ENCODE measurements around the gene ATG10. TPM values are rescaled to one million over a fixed set of nuclear protein-coding genes. Genes with fewer than 3 reads are reported as not detected.

Gene ATG10
- total and polyA plus RNA-seq, 2 of the 13 experiments (the other 11 are each of a cell fraction or from before 2014, with no cell fraction given), result 2.0 to 5.7 TPM

- Histone ChIP-seq H4K20me1 (ENCODE audit: insufficient read depth, low read length) (no peaks in the 10 kb centered on the region), H3K79me2 (ENCODE audit: insufficient read depth, low read length) (no peaks in the 10 kb centered on the region), H3K9me3 (ENCODE audit: low read length) (no peaks in the 10 kb centered on the region), H3K4me3 (replicated peaks in 1 of 3; ENCODE audit: insufficient read depth in 1 of 3, low read depth in 2 of 3, low read length in 3 of 3) (no peak overlapping the region), H3K27me3 (ENCODE audit: control insufficient read depth in 1 of 2, insufficient read depth in 2 of 2, low read length in 2 of 2) (no peaks in the 10 kb centered on the region), H3K36me3 (replicated peaks in 1 of 2; ENCODE audit: control insufficient read depth in 1 of 2, insufficient read depth in 2 of 2, low read length in 2 of 2) (no peaks in the 10 kb centered on the region), H3K27ac (ENCODE audit: extremely low read length, insufficient read depth, low read length) (no peak overlapping the region), H2AFZ (ENCODE audit: low read length) (no peak overlapping the region), H3K4me1 (ENCODE audit: insufficient read depth, low read length) (no peaks in the 10 kb centered on the region), H3K9ac (ENCODE audit: insufficient read depth, low read depth, low read length) (no peak overlapping the region), H3K4me2 (ENCODE audit: low read depth, low read length) (peak overlapping the region; percentile 38; the same call in 1 of the 2 replicates)
- DNase-seq (ENCODE audit: low spot score) (no peak), FAIRE-seq (no peak), ATAC-seq (peak; percentile 30; the same call in 2 of the 3 replicates)
- BruUV-seq (replicated peaks), result no TSS peak
- TF ChIP-seq ELF4 (CRISPR knock-in tag; IDR thresholded peaks at IDR 0.05; ENCODE audit: borderline replicate concordance), result no peak
- TF ChIP-seq, protein P1, sequence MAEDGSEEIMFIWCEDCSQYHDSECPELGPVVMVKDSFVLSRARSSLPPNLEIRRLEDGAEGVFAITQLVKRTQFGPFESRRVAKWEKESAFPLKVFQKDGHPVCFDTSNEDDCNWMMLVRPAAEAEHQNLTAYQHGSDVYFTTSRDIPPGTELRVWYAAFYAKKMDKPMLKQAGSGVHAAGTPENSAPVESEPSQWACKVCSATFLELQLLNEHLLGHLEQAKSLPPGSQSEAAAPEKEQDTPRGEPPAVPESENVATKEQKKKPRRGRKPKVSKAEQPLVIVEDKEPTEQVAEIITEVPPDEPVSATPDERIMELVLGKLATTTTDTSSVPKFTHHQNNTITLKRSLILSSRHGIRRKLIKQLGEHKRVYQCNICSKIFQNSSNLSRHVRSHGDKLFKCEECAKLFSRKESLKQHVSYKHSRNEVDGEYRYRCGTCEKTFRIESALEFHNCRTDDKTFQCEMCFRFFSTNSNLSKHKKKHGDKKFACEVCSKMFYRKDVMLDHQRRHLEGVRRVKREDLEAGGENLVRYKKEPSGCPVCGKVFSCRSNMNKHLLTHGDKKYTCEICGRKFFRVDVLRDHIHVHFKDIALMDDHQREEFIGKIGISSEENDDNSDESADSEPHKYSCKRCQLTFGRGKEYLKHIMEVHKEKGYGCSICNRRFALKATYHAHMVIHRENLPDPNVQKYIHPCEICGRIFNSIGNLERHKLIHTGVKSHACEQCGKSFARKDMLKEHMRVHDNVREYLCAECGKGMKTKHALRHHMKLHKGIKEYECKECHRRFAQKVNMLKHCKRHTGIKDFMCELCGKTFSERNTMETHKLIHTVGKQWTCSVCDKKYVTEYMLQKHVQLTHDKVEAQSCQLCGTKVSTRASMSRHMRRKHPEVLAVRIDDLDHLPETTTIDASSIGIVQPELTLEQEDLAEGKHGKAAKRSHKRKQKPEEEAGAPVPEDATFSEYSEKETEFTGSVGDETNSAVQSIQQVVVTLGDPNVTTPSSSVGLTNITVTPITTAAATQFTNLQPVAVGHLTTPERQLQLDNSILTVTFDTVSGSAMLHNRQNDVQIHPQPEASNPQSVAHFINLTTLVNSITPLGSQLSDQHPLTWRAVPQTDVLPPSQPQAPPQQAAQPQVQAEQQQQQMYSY (CRISPR knock-in tag; IDR thresholded peaks at IDR 0.05), result peak; percentile 80
- ChIA-PET CTCF (ENCODE audit: low intra/inter-chr PET ratio, low total read pairs) (no interaction called here), POLR2A (no interaction called here)
- in situ Hi-C loops (cut with HindIII; ENCODE audit: extremely low pct_ligation_motif_present, low pct_unique_long_range_greater_than_20kb), result no loop called here
- intact Hi-C loops (cut with micrococcal nuclease; ENCODE audit: unreplicated experiment), result no loop called here
- WGBS (ENCODE audit: low lambda C conversion rate), result 17% methylated on average over 6 of the region's 6 CpGs
Measured at GRCh38 chr5:82142928-82143577, 171.2 kb downstream of the ATG10 start.
